Measurements from ENCODE around the gene TMEM187. TPM values are rescaled to one million over a fixed set of nuclear protein-coding genes. Genes with fewer than 3 reads are reported as not detected.

Gene TMEM187
- total RNA-seq, 1 donor from 2014 or later = 19.2 TPM

DNA sequence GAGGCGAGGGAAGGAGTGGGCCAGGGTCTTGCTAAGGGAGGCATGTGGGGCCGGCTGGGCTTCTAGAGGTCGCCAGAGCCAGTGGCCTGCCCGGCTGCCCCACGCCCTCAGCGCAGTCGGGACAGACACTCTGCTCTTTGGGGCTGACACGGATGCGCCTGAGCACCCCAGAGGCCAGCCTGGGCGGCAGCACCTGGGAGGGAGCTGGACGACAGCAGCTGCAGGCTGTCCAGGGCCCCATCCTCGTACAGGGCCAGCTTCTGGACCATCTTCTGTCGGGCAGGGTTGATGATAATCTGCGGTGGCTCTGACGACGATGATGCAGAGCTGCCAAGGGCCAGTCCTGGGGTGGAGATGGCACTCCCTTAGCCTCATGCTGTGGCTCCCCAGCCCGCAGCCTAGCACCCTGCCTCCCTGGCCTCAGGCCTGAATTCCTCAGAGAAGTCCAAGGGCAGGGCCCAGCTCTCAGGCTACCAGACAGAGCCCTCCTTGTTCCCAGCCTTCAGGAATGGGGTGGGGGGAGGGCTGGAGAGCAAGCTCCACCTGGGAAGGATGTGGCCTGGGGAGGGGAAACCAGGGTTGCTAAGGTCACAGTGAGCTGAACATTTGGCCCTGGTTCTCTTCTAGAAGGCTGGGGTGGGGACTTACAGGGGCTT, 39.9 kb downstream of the TMEM187 start:
- TF ChIP-seq, protein P1, sequence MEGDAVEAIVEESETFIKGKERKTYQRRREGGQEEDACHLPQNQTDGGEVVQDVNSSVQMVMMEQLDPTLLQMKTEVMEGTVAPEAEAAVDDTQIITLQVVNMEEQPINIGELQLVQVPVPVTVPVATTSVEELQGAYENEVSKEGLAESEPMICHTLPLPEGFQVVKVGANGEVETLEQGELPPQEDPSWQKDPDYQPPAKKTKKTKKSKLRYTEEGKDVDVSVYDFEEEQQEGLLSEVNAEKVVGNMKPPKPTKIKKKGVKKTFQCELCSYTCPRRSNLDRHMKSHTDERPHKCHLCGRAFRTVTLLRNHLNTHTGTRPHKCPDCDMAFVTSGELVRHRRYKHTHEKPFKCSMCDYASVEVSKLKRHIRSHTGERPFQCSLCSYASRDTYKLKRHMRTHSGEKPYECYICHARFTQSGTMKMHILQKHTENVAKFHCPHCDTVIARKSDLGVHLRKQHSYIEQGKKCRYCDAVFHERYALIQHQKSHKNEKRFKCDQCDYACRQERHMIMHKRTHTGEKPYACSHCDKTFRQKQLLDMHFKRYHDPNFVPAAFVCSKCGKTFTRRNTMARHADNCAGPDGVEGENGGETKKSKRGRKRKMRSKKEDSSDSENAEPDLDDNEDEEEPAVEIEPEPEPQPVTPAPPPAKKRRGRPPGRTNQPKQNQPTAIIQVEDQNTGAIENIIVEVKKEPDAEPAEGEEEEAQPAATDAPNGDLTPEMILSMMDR (IDR thresholded peaks at IDR 0.05) = no peak
- no peaks in the 10 kb centered on the region for H3K9me3 Mint-ChIP-seq (ENCODE audit: unreplicated experiment)
- no peak overlapping the region for H3K4me3 Mint-ChIP-seq (ENCODE audit: unreplicated experiment)
- no peak overlapping the region for H3K27ac Mint-ChIP-seq (ENCODE audit: unreplicated experiment)
- peaks cover 8% of the 10 kb centered on the region for H3K36me3 Mint-ChIP-seq (ENCODE audit: unreplicated experiment)
- peaks cover 8% of the 10 kb centered on the region for H3K4me1 Mint-ChIP-seq (ENCODE audit: unreplicated experiment)
- no peaks in the 10 kb centered on the region for H3K27me3 Mint-ChIP-seq (ENCODE audit: unreplicated experiment)
- DNase-seq (ENCODE audit: extremely low spot score, unreplicated experiment) = no peak

DNA sequence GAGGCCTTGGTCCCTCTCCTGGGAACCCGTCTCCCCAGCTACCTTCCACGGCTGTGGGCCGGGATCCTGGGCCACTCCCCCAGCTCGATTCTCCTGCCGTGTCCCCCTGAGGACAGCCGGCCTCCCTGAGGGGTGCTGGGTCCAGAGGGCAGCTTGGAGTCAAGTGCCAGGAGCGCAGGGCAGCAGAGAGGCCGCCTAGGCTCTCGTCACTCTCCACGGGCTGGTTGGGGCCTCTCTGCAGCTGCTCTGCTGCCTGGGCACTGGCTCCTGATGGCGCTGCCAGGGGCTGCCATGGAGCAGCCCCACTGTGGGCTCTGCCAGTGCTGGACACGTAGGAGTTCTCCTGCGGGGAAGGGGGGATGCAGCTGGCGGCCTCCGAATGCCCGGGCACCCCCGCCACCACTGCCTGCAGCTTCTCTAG, 40.5 kb downstream of the TMEM187 start:
- H3K27me3 Mint-ChIP-seq (ENCODE audit: unreplicated experiment) = no peaks in the 10 kb centered on the region
- no peaks in the 10 kb centered on the region for H3K9me3 Mint-ChIP-seq (ENCODE audit: unreplicated experiment)
- H3K4me1 Mint-ChIP-seq (ENCODE audit: unreplicated experiment) = peaks cover 8% of the 10 kb centered on the region
- TF ChIP-seq, protein P1 (IDR thresholded peaks at IDR 0.05) = no peak
- no peak overlapping the region for H3K4me3 Mint-ChIP-seq (ENCODE audit: unreplicated experiment)
- peaks cover 3% of the 10 kb centered on the region for H3K36me3 Mint-ChIP-seq (ENCODE audit: unreplicated experiment)
- H3K27ac Mint-ChIP-seq (ENCODE audit: unreplicated experiment) = no peak overlapping the region
- no peak for DNase-seq (ENCODE audit: extremely low spot score, unreplicated experiment)

DNA sequence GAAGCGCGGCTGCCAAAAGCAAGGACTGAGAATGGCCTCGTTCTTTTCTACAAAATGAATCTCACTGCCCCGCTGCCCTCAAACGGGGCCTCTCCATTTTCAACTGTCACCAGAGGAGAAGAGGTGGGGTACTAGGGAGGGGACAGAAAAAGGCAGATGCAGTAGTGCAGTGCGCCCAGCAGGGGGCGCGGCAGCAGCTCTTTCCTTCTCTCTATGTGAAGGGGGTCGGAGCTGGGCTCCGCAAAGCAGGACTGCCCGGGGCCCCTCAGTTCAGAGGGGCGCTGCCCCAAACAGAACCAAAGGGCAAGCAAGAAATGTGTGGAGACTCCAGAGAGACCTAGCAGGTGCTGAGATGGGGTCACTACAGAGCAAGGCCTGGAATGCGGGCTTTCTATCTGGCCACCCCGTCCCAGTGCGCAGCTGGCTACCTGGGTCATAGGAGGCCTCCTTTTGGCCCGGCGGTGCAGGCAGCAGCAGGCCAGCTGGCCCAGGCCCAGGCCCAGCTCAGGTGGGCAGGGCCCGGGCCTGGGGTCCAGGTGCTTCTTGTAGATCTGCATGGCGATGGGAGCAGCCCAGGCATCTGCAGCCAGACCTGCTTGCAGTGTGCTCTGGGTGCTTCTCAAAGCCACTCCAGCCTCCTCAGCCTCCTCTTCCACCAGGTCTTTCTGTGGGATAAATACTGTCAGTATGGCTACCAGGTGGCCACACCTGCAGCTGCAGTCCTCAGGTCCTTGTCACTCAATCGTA, 41.2 kb downstream of the TMEM187 start:
- Mint-ChIP-seq H3K27me3 (ENCODE audit: unreplicated experiment) (no peaks in the 10 kb centered on the region), H3K4me3 (ENCODE audit: unreplicated experiment) (no peak overlapping the region), H3K36me3 (ENCODE audit: unreplicated experiment) (peaks cover 3% of the 10 kb centered on the region), H3K9me3 (ENCODE audit: unreplicated experiment) (no peaks in the 10 kb centered on the region), H3K4me1 (ENCODE audit: unreplicated experiment) (peaks cover 9% of the 10 kb centered on the region), H3K27ac (ENCODE audit: unreplicated experiment) (no peak overlapping the region)
- TF ChIP-seq, protein P1 (IDR thresholded peaks at IDR 0.05) = peak; percentile 83
- DNase-seq (ENCODE audit: extremely low spot score, unreplicated experiment) = no peak

DNA sequence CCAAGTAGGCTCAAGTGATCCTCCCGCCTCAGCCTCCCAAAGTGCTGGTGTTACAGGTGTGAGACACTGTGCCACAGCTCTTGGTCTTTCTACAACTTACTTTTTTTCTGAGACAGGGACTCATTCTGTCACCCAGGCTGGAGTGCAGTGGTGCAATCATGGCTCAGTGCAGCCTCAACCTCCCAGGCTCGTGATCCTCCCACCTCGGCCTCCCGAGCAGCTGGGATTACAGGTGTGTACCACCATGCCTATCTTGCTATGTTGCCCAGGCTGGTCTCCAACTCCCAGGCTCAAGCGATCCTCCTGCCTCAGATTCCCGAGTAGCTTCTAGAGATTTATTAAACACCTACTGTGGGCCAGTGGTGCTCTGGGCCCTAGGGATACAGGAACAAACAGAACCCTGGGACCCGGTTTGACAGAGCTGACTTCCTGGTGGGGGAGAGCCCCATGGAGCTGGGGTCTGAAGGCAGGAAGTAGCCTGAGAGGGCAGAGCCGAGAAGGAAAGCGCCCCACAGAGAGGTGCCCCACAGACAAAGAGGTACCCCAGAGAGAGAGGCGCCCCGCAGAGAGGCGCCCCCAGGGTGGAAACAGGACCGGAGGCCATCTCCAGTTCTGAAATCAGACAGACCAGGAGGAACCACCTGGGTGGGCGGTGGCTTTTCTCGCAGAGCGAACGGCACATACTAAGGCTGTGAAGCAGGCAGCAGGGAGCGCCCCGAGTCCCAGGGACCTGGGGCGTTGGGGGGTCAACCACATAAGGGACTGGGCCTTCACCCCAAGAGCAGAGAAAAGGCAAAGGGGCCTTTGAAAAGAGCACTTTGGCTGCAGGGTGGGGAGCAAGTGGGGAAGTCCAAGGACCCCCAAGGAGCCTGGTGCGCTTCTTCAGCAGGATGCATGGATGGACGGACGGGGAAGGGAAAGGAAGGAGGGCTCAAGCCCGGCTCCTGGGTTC, 42.2 kb downstream of the TMEM187 start:
- Mint-ChIP-seq H3K27ac (ENCODE audit: unreplicated experiment) (no peak overlapping the region), H3K4me3 (ENCODE audit: unreplicated experiment) (no peak overlapping the region), H3K27me3 (ENCODE audit: unreplicated experiment) (no peaks in the 10 kb centered on the region), H3K36me3 (ENCODE audit: unreplicated experiment) (peaks cover 3% of the 10 kb centered on the region), H3K9me3 (ENCODE audit: unreplicated experiment) (no peaks in the 10 kb centered on the region), H3K4me1 (ENCODE audit: unreplicated experiment) (peaks cover 12% of the 10 kb centered on the region)
- no peak for DNase-seq (ENCODE audit: extremely low spot score, unreplicated experiment)
- TF ChIP-seq, protein P1 (IDR thresholded peaks at IDR 0.05) = no peak

All from osteocyte (in vitro differentiated cells).